HG03378 (cell line): ENCODE results near the gene PLAGL2.
"Not testable (repeated sequence)": the region's sequence is repeated elsewhere in the genome, so short reads cannot be mapped to it uniquely, and the experiment has no call there.

Experiments used
- ATAC-seq: cut with Tn5 transposase; IDR thresholded peaks from one replicate; pipeline ENCODE4 v1.9.1; 2021; ENCODE audit warnings: mild to moderate bottlenecking, moderate library complexity; ENCODE audit not compliant: unreplicated experiment

The PLAGL2 gene

GRCh38 chr20:32205110-32205842 is 2.3 kb downstream of the PLAGL2 start:
- no peak for ATAC-seq

- ATAC-seq = no peak
Observed at GRCh38 chr20:32204205-32205109, 3.1 kb downstream of the PLAGL2 start.

- ATAC-seq = no peak
Observed at GRCh38 chr20:32203356-32204204, 4.0 kb downstream of the PLAGL2 start.

GRCh38 chr20:32201977-32202363 is 5.6 kb downstream of the PLAGL2 start:
- no peak for ATAC-seq

GRCh38 chr20:32201296-32201976 is 6.1 kb downstream of the PLAGL2 start:
- ATAC-seq = no peak

GRCh38 chr20:32199006-32199405 is 8.5 kb downstream of the PLAGL2 start:
- ATAC-seq = no peak

- ATAC-seq = not testable (repeated sequence)
Observed at GRCh38 chr20:32197136-32197535, 10.4 kb downstream of the PLAGL2 start.

GRCh38 chr20:32196613-32197012 is 10.9 kb downstream of the PLAGL2 start:
- not testable (repeated sequence) for ATAC-seq

- ATAC-seq = no peak
Observed at GRCh38 chr20:32195581-32195980, 12.0 kb downstream of the PLAGL2 start.

GRCh38 chr20:32193996-32194395 is 13.5 kb downstream of the PLAGL2 start:
- ATAC-seq = no peak

GRCh38 chr20:32193336-32193735 is 14.2 kb downstream of the PLAGL2 start:
- not testable (repeated sequence) for ATAC-seq

GRCh38 chr20:32192698-32193097 is 14.8 kb downstream of the PLAGL2 start:
- ATAC-seq = no peak

GRCh38 chr20:32191873-32192272 is 15.7 kb downstream of the PLAGL2 start:
- ATAC-seq = no peak

GRCh38 chr20:32191422-32191821 is 16.1 kb downstream of the PLAGL2 start:
- ATAC-seq = no peak

GRCh38 chr20:32190616-32191415 is 16.7 kb downstream of the PLAGL2 start:
- no peak for ATAC-seq

GRCh38 chr20:32189691-32190615 is 17.6 kb downstream of the PLAGL2 start:
- no peak for ATAC-seq

- ATAC-seq = no peak
Observed at GRCh38 chr20:32189123-32189410, 18.5 kb downstream of the PLAGL2 start.

- no peak for ATAC-seq
Observed at GRCh38 chr20:32188376-32189122, 19.0 kb downstream of the PLAGL2 start.
